Activated naive CD8-positive, alpha-beta T cell treated with anti-CD3 and anti-CD28 coated beads, Interleukin-2, amount 50 U/mL, for 24 hours (primary cell): ENCODE results near the gene PPP1R13L.

Source experiments
- ATAC-seq: fragments of 150-1000 bp; cut with Tn5 transposase; one replicate; pipeline ENCODE4 v1.10.0; 2021
- DNase-seq: peaks from one replicate; pipeline ENCODE4 v3.0.0; 2021
- H3K27ac Mint-ChIP-seq: one replicate; pipeline ENCODE4 v1.8.0; 2021; ENCODE audit warnings: mild to moderate bottlenecking, mixed read lengths
- H3K27me3 Mint-ChIP-seq: one replicate; pipeline ENCODE4 v1.8.0; 2021; ENCODE audit warnings: mixed read lengths
- H3K36me3 Mint-ChIP-seq: one replicate; pipeline ENCODE4 v1.8.0; 2021; ENCODE audit warnings: low read depth, mixed read lengths
- H3K4me1 Mint-ChIP-seq: one replicate; pipeline ENCODE4 v1.8.0; 2021; ENCODE audit warnings: mixed read lengths
- H3K4me3 Mint-ChIP-seq: one replicate; pipeline ENCODE4 v1.8.0; 2021; ENCODE audit warnings: mild to moderate bottlenecking, moderate library complexity, mixed read lengths
- H3K9me3 Mint-ChIP-seq: one replicate; pipeline ENCODE4 v1.8.0; 2021; ENCODE audit warnings: mixed read lengths

PPP1R13L gene

DNA sequence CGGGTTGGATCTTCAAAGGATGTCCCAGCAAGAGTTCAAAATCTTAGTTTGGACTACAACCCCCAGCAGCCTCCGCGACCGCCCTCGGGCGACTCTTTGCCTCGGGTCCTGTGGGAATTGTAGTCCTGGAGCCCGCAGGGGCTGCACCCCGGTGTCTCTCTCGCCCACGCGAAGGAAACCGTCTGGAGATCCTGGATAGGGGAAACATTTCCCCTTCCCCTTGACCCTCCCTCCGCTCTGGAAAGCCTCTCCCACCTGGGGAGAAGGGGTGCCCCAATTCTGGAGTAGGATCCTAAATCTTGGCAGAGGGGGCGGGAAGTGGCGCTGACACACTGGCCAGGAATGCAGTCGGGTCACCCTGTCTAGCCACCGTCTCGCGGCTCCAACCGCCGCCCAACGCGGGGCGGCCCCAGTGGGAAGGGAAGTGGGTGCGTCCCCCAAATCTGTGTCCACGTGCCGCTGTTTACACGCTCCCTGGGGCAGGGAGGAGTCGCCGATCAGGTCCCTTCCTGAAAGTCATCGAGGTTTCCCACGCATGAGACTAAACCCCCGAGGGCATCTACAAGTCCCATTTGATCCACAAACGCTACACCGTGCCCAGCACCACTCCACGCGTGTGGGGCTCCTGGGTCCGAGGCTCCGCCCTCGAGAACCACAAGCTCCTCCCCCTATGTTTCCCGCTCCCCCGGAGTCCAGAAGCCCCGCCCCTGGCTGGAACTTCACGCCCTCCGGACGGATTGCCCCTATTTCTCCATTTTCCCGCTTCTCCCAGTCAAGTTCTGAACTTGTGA is 761 bp upstream of the PPP1R13L start:
- peaks cover 48% of the 10 kb centered on the region for H3K4me1 Mint-ChIP-seq
- peak; percentile 53 for ATAC-seq
- peaks cover 20% of the 10 kb centered on the region for H3K36me3 Mint-ChIP-seq

GRCh38 chr19:45403781-45404556 is 900 bp downstream of the PPP1R13L start:
- DNase-seq (peak; percentile 78), ATAC-seq (no peak)
- no peaks in the 10 kb centered on the region for H3K9me3 Mint-ChIP-seq
- peaks cover 48% of the 10 kb centered on the region for H3K4me1 Mint-ChIP-seq
- peaks cover 11% of the 10 kb centered on the region for H3K36me3 Mint-ChIP-seq
- H3K27ac Mint-ChIP-seq, result no peak overlapping the region
- H3K4me3 Mint-ChIP-seq, result peak overlapping the region; percentile 98
- peaks cover 42% of the 10 kb centered on the region for H3K27me3 Mint-ChIP-seq

More for the DNA sequence above, 761 bp upstream of the PPP1R13L start:
- H3K27me3 Mint-ChIP-seq, result peaks cover 32% of the 10 kb centered on the region
- peak; percentile 85 for DNase-seq
- peak overlapping the region; percentile 91 for H3K27ac Mint-ChIP-seq
- no peaks in the 10 kb centered on the region for H3K9me3 Mint-ChIP-seq
- peak overlapping the region; percentile 98 for H3K4me3 Mint-ChIP-seq

DNA sequence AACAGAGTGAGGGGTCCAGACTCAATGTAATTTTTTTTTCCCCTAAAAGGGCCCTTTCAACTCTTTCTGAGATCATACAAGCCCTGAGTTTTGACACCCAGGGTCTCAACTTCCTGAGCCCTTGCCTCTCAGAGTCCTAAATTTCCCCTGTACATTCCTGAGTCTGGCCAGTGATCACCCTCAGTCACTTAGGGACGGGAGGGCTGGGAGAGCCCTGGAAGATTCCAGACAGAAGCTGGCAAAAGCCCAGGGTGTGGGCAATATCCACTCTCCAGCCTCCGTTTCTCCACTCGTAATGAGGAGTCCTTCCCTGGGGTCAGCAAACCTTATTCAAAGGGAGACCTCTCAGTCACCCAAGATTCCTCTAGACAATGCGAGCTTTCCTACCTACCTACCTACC is 1.6 kb downstream of the PPP1R13L start:
- Mint-ChIP-seq H3K4me3 (no peak overlapping the region), H3K36me3 (peaks cover 4% of the 10 kb centered on the region), H3K27ac (no peak overlapping the region), H3K27me3 (peaks cover 48% of the 10 kb centered on the region), H3K9me3 (no peaks in the 10 kb centered on the region), H3K4me1 (peaks cover 47% of the 10 kb centered on the region)
- DNase-seq (no peak), ATAC-seq (no peak)

GRCh38 chr19:45402298-45403061 is 2.4 kb downstream of the PPP1R13L start:
- Mint-ChIP-seq H3K4me3 (no peak overlapping the region), H3K9me3 (no peaks in the 10 kb centered on the region), H3K27me3 (peaks cover 53% of the 10 kb centered on the region), H3K36me3 (peaks cover 3% of the 10 kb centered on the region), H3K27ac (no peak overlapping the region), H3K4me1 (peaks cover 43% of the 10 kb centered on the region)
- ATAC-seq (no peak), DNase-seq (peak; percentile 58)

DNA sequence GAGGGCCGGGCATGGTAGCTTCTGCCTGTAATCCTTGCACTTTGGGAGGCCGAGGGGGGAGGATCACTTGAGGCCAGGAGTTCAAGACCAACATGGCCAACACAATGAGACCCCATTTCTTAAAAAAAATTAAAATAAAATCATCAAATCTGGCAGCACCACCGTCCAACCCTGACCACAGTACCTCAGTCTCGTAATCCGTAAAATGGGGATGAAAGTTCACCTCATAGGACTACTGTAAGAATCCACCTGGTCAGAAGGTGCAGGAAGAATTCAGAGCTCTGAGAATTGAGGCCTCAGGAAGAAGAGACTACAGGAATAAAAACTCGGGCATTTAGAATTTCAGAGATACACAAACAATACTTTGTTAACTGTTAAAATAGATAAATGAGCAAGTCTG is 3.1 kb downstream of the PPP1R13L start:
- no peaks in the 10 kb centered on the region for H3K9me3 Mint-ChIP-seq
- peaks cover 40% of the 10 kb centered on the region for H3K4me1 Mint-ChIP-seq
- peaks cover 60% of the 10 kb centered on the region for H3K27me3 Mint-ChIP-seq
- H3K4me3 Mint-ChIP-seq, result no peak overlapping the region
- no peak overlapping the region for H3K27ac Mint-ChIP-seq
- DNase-seq, result no peak
- peaks cover 3% of the 10 kb centered on the region for H3K36me3 Mint-ChIP-seq
- ATAC-seq, result no peak

- ATAC-seq (no peak), DNase-seq (no peak)
- H3K27me3 Mint-ChIP-seq, result peaks cover 68% of the 10 kb centered on the region
- H3K36me3 Mint-ChIP-seq, result no peaks in the 10 kb centered on the region
- H3K27ac Mint-ChIP-seq, result no peak overlapping the region
- H3K9me3 Mint-ChIP-seq, result no peaks in the 10 kb centered on the region
- H3K4me3 Mint-ChIP-seq, result no peak overlapping the region
- H3K4me1 Mint-ChIP-seq, result peaks cover 28% of the 10 kb centered on the region
These were observed 4.7 kb downstream of the PPP1R13L start for GRCh38 chr19:45400192-45400591.

GRCh38 chr19:45395821-45396617 is 8.8 kb downstream of the PPP1R13L start:
- Mint-ChIP-seq H3K4me3 (no peak overlapping the region), H3K9me3 (no peaks in the 10 kb centered on the region), H3K36me3 (no peaks in the 10 kb centered on the region), H3K27me3 (peaks cover 39% of the 10 kb centered on the region), H3K4me1 (peaks cover 7% of the 10 kb centered on the region), H3K27ac (no peak overlapping the region)
- DNase-seq (no peak), ATAC-seq (no peak)

DNA sequence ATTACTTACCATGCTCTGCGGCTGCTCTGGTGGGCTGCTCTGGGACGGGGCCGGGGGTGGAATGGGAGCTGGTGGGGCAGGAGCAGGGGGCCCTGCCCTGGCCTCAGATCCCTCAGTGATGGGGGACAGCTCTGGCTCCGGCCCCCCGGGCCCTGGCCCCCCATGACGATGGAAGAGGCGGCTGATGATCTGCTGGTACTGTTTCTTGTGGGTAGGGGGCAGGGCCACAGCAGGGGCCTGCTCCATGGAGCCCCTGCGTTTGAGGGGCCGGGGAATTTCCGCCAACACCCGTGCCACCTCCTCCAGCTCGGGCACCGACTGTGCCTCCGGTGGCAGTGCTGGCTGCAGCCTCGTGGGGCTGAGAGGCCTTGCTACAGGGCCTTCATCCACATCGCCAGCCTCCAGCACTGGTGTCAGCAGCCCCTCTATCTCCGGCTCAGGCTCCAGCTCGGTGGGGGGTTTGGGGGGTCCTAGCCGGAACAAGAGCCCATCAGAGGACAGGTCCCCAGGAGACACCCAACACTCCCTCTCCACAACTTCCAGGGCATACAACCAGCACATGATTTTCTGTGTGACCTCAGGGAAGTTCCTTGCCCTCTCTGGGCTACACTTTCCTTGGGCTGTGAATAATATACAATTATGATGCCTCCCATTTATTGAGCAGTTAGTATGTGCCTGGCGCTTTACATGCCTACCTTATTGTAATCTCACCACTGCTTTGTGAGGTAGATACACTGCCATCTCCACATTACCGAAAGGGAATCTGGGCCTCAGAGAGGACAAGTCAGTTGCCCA is 12.8 kb downstream of the PPP1R13L start:
- Mint-ChIP-seq H3K9me3 (no peaks in the 10 kb centered on the region), H3K4me1 (no peaks in the 10 kb centered on the region), H3K27ac (no peak overlapping the region), H3K36me3 (no peaks in the 10 kb centered on the region), H3K27me3 (peaks cover 24% of the 10 kb centered on the region), H3K4me3 (no peak overlapping the region)
- DNase-seq, result no peak
- ATAC-seq, result no peak

- no peaks in the 10 kb centered on the region for H3K9me3 Mint-ChIP-seq
- no peaks in the 10 kb centered on the region for H3K4me1 Mint-ChIP-seq
- ATAC-seq (no peak), DNase-seq (no peak)
- H3K36me3 Mint-ChIP-seq, result no peaks in the 10 kb centered on the region
- no peak overlapping the region for H3K4me3 Mint-ChIP-seq
- H3K27ac Mint-ChIP-seq, result no peak overlapping the region
- peaks cover 22% of the 10 kb centered on the region for H3K27me3 Mint-ChIP-seq
These were observed 13.5 kb downstream of the PPP1R13L start for GRCh38 chr19:45391346-45391745.

GRCh38 chr19:45385392-45386221 is 19.3 kb downstream of the PPP1R13L start:
- H3K4me1 Mint-ChIP-seq, result no peaks in the 10 kb centered on the region
- peaks cover 33% of the 10 kb centered on the region for H3K27me3 Mint-ChIP-seq
- no peaks in the 10 kb centered on the region for H3K9me3 Mint-ChIP-seq
- DNase-seq (no peak), ATAC-seq (no peak)
- H3K27ac Mint-ChIP-seq, result no peak overlapping the region
- no peak overlapping the region for H3K4me3 Mint-ChIP-seq
- H3K36me3 Mint-ChIP-seq, result no peaks in the 10 kb centered on the region

DNA sequence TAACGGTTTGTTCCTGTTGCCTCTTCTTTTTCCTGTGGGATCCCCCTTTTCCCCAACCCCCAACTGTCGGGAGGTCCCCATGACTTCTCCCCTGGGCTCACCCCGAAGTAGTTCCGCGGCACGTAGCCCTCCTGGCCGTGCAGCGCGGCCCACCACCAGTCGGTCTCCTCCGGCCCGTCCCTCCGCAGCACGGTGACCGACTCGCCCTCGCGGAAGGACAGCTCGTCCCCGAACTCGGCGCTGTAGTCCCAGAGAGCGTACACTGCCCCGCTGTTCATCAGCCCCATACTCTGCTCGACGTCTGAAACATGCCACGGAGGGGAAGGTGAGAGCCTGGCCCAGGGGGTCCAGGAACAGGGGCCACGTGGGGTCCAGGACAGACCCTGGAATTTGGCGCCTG is 22.4 kb downstream of the PPP1R13L start:
- no peak for ATAC-seq
- H3K36me3 Mint-ChIP-seq, result no peaks in the 10 kb centered on the region
- no peaks in the 10 kb centered on the region for H3K9me3 Mint-ChIP-seq
- H3K27ac Mint-ChIP-seq, result no peak overlapping the region
- H3K4me3 Mint-ChIP-seq, result no peak overlapping the region
- DNase-seq, result no peak
- no peaks in the 10 kb centered on the region for H3K4me1 Mint-ChIP-seq
- peaks cover 22% of the 10 kb centered on the region for H3K27me3 Mint-ChIP-seq

- no peaks in the 10 kb centered on the region for H3K9me3 Mint-ChIP-seq
- H3K36me3 Mint-ChIP-seq, result no peaks in the 10 kb centered on the region
- no peak for DNase-seq
- no peak overlapping the region for H3K4me3 Mint-ChIP-seq
- no peaks in the 10 kb centered on the region for H3K4me1 Mint-ChIP-seq
- H3K27me3 Mint-ChIP-seq, result peaks cover 9% of the 10 kb centered on the region
- no peak for ATAC-seq
- H3K27ac Mint-ChIP-seq, result no peak overlapping the region
These were observed 24.8 kb downstream of the PPP1R13L start for GRCh38 chr19:45380107-45380506.
